ENCODE measurements around the gene BANF1. TPM values are rescaled to one million over a fixed set of nuclear protein-coding genes. Genes with fewer than 3 reads are reported as not detected.

BANF1 gene
- total RNA-seq, 1 experiment from 2014 or later = 269 TPM

- peaks cover 32% of the 10 kb centered on the region for H3K36me3 Mint-ChIP-seq
- no peaks in the 10 kb centered on the region for H3K27me3 Mint-ChIP-seq (ENCODE audit: low read depth)
- TF ChIP-seq, protein P1, sequence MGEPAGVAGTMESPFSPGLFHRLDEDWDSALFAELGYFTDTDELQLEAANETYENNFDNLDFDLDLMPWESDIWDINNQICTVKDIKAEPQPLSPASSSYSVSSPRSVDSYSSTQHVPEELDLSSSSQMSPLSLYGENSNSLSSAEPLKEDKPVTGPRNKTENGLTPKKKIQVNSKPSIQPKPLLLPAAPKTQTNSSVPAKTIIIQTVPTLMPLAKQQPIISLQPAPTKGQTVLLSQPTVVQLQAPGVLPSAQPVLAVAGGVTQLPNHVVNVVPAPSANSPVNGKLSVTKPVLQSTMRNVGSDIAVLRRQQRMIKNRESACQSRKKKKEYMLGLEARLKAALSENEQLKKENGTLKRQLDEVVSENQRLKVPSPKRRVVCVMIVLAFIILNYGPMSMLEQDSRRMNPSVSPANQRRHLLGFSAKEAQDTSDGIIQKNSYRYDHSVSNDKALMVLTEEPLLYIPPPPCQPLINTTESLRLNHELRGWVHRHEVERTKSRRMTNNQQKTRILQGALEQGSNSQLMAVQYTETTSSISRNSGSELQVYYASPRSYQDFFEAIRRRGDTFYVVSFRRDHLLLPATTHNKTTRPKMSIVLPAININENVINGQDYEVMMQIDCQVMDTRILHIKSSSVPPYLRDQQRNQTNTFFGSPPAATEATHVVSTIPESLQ (CRISPR knock-in tag; IDR thresholded peaks at IDR 0.05) = no peak
- TF ChIP-seq NFYB (CRISPR knock-in tag; conservative IDR thresholded peaks at IDR 0.05; ENCODE audit: low read depth) (peak; percentile 69), GTF2I (CRISPR knock-in tag; conservative IDR thresholded peaks at IDR 0.05) (no peak), ZNF263 (CRISPR knock-in tag; IDR thresholded peaks at IDR 0.05; ENCODE audit: low read depth) (no peak), ELF4 (CRISPR knock-in tag; IDR thresholded peaks at IDR 0.05; ENCODE audit: low read depth) (no peak), EMX1 (CRISPR knock-in tag; IDR thresholded peaks at IDR 0.05) (no peak), ZNF281 (CRISPR knock-in tag; IDR thresholded peaks at IDR 0.05) (no peak), JUN (CRISPR knock-in tag; IDR thresholded peaks at IDR 0.05) (no peak), ERG (CRISPR knock-in tag; IDR thresholded peaks at IDR 0.05) (no peak), JAZF1 (CRISPR knock-in tag; IDR thresholded peaks at IDR 0.05) (no peak), PRDM15 (CRISPR knock-in tag; IDR thresholded peaks at IDR 0.05) (no peak), ESRRA (CRISPR knock-in tag; IDR thresholded peaks at IDR 0.05; ENCODE audit: borderline replicate concordance) (no peak), TEAD1 (CRISPR knock-in tag; IDR thresholded peaks at IDR 0.05) (0 out of 2 replicates have a peak, but pooled peaks have one; percentile 9), OVOL2 (CRISPR knock-in tag; IDR thresholded peaks at IDR 0.05; ENCODE audit: borderline replicate concordance) (no peak), SMAD4 (CRISPR knock-in tag; IDR thresholded peaks at IDR 0.05) (no peak), MYBL2 (CRISPR knock-in tag; IDR thresholded peaks at IDR 0.05) (no peak; the same call in 1 of the 2 replicates)
- TF ChIP-seq, protein P2, sequence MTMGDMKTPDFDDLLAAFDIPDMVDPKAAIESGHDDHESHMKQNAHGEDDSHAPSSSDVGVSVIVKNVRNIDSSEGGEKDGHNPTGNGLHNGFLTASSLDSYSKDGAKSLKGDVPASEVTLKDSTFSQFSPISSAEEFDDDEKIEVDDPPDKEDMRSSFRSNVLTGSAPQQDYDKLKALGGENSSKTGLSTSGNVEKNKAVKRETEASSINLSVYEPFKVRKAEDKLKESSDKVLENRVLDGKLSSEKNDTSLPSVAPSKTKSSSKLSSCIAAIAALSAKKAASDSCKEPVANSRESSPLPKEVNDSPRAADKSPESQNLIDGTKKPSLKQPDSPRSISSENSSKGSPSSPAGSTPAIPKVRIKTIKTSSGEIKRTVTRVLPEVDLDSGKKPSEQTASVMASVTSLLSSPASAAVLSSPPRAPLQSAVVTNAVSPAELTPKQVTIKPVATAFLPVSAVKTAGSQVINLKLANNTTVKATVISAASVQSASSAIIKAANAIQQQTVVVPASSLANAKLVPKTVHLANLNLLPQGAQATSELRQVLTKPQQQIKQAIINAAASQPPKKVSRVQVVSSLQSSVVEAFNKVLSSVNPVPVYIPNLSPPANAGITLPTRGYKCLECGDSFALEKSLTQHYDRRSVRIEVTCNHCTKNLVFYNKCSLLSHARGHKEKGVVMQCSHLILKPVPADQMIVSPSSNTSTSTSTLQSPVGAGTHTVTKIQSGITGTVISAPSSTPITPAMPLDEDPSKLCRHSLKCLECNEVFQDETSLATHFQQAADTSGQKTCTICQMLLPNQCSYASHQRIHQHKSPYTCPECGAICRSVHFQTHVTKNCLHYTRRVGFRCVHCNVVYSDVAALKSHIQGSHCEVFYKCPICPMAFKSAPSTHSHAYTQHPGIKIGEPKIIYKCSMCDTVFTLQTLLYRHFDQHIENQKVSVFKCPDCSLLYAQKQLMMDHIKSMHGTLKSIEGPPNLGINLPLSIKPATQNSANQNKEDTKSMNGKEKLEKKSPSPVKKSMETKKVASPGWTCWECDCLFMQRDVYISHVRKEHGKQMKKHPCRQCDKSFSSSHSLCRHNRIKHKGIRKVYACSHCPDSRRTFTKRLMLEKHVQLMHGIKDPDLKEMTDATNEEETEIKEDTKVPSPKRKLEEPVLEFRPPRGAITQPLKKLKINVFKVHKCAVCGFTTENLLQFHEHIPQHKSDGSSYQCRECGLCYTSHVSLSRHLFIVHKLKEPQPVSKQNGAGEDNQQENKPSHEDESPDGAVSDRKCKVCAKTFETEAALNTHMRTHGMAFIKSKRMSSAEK (CRISPR knock-in tag; IDR thresholded peaks at IDR 0.05; ENCODE audit: borderline replicate concordance) = no peak
- TF ChIP-seq, protein P3, sequence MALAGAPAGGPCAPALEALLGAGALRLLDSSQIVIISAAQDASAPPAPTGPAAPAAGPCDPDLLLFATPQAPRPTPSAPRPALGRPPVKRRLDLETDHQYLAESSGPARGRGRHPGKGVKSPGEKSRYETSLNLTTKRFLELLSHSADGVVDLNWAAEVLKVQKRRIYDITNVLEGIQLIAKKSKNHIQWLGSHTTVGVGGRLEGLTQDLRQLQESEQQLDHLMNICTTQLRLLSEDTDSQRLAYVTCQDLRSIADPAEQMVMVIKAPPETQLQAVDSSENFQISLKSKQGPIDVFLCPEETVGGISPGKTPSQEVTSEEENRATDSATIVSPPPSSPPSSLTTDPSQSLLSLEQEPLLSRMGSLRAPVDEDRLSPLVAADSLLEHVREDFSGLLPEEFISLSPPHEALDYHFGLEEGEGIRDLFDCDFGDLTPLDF (CRISPR knock-in tag; IDR thresholded peaks at IDR 0.05) = no peak
These were observed 49.7 kb downstream of the BANF1 start, which contains the start of gene SF3B2 for GRCh38 chr11:66051766-66052663. Gene SF3B2, plus strand, starts transcription at chr11:66052364. Its CDS starts 21 bp downstream, at chr11:66052385.

More at GRCh38 chr11:66051766-66052663, 49.7 kb downstream of the BANF1 start, which contains the start of gene SF3B2:
- peak; percentile 95 for ATAC-seq
- H3K4me1 Mint-ChIP-seq = peaks cover 35% of the 10 kb centered on the region
- H3K27ac Mint-ChIP-seq = peak within 1 kb of the TSS; percentile 98
- DNase-seq (ENCODE audit: low spot score) = peak; percentile 97
- POLR2A ChIA-PET = interaction anchor here (0.5 to 1.9 kb wide), 6 partner anchors 20 to 216 kb away, joined by 3 to 8 read pairs (median 4); partner anchors contain the start of genes FIBP and MUS81
- peak within 1 kb of the TSS; percentile 100 for H3K4me3 Mint-ChIP-seq
- no peaks in the 10 kb centered on the region for H3K9me3 Mint-ChIP-seq
- CTCF ChIA-PET = interaction anchor here (0.6 to 4.2 kb wide), 12 partner anchors 17 to 746 kb away, joined by 3 to 35 read pairs (median 4); partner anchors contain the start of genes FIBP, PACS1, RAB1B and ZNRD2
